ENCODE measurements around the gene ENOPH1. TPM values are rescaled to one million over a fixed set of nuclear protein-coding genes. Genes with fewer than 3 reads are reported as not detected.

The ENOPH1 gene
- total and polyA plus RNA-seq, 5 donors from 2014 or later, result 26.7 to 48.7 (median 47.1) TPM

DNA sequence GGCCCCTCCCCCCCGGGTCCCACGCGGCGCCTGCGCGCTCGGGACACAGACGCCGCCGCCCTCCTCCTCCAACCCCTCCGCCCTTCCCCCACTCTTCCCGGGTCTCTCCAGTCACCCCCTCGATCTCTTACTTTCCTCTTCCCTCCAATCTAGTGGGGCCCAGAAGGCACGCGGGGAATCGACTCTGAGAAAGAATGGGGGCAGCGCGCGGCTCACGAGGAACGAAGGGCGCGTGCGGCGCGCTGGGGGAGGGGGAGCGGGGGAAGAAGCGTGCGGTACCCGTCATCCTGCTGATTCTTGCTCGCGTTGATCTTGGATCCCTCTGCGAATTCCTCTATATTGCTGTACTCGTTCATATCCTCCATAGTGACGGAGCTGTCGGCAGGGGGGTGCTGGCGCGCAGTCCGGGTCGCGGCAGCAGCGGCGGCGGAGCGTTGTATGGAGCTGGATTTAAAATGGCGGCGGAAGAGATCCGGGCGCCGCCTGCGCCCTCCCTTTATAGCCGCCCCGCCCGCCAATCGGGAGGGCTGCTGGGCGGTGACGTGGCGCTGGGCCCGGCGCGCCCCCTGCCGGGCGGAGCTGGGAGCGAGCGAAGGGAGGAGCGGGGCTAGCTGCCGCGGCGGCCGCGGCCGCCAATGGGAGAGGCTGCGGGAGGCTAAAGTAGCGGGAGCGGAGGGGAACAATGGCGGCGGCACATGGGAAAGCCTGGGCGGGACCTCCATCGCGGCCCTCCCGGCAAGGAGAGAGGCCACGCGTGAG is 1.2 kb upstream of the ENOPH1 start:
- Mint-ChIP-seq H3K4me3 (peak overlapping the region; percentile 99 to 100 (median 100)), H3K4me1 (peaks cover 46 to 76% (median 56%) of the 10 kb centered on the region in 4 donors), H3K27me3 (peaks cover 10% of the 10 kb centered on the region), H3K36me3 (peaks cover 43% of the 10 kb centered on the region), H3K27ac (peak overlapping the region; percentile 98 to 100 (median 98)), H3K9me3 (peaks cover 0 to 4% (median 0%) of the 10 kb centered on the region in 7 donors)
- Histone ChIP-seq H3K4me1 (ENCODE audit: control insufficient read depth, insufficient read depth, low read length, poor library complexity, severe bottlenecking) (peaks cover 48% of the 10 kb centered on the region), H3K4me3 (ENCODE audit: low read depth, low read length) (peak overlapping the region; percentile 96), H3K9me3 (ENCODE audit: control insufficient read depth in 2 of 2, low read length in 2 of 2) (no peaks in the 10 kb centered on the region), H3K27me3 (ENCODE audit: control insufficient read depth, insufficient read depth, low read length) (no peaks in the 10 kb centered on the region), H3K36me3 (ENCODE audit: control insufficient read depth, insufficient read depth, low read length) (peaks cover 39% of the 10 kb centered on the region), H3K27ac (ENCODE audit: insufficient read depth, low read length, poor library complexity, severe bottlenecking) (peak overlapping the region; percentile 99)
- peak; percentile 65 to 66 for ATAC-seq (ENCODE audit: low read depth in 2 of 2)
- peak; percentile 88 to 94 (median 93) for DNase-seq

DNA sequence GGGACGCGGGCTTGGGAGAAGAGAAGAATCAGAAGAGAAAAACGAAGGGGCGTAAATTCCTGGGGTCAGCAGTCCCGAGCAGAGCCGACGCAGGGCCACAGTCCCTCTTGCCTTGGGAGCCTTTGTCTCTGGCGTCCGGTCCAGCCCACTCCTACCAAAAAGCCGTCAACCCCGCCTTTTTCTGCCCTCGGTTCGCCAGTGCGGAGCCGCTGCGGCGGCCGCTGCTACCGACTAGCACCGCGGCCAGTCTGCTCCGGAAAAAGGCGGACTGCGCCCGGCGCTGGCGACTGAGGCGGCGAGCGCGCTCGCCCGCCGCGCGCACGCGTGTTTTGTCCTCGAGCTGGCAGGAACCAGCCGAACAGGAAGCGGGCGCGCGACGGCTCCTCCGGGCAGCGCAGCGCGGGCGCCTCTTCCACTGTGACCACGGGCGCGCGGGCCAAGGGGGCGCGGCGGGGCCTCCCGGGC is 630 bp upstream of the ENOPH1 start:
- H3K4me1 ChIP-seq (ENCODE audit: control insufficient read depth, insufficient read depth, low read length, poor library complexity, severe bottlenecking), result peaks cover 48% of the 10 kb centered on the region
- DNase-seq, result peak in 2 of 3 donors; percentile 83 to 85

DNA sequence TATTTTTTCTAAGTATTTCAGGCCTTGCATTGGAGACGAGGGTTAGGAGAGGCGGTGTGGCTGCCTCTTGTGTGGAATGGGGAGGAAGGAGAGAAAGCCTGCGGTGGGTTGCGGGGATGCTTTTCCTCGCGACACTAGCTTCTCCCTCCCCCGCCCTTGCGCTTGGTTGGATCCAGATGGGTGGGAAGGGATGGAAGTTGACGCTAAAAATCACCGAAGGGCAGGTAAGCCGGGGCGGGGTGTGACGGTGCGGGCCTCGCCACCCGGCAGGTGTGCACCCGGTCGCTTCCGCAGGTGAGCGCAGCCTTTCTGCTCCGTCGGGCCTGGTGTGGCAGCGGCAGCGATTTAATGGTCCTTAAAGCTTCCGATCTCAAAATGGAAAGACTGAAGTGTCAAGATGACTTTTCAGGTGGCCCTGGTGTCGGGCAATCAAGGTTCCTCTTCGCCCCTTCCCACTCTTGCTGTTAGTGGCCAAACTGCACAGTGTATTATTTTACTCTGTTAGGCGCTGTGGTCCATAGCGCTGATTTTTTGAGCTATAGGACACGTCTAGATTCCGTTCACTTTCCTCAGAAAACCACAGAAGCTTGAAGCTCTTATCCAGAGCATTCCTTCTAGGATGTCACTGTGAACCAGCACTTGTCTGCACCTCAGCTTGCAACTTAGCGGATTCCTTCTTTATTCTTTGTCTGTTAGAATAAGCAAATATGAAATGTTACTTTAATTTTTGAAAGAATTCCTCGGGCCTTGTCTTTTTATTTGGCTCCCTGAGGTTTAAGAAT is 765 bp downstream of the ENOPH1 start:
- no peaks in the 10 kb centered on the region for H3K9me3 ChIP-seq (ENCODE audit: control insufficient read depth in 2 of 2, low read length in 2 of 2)
- Mint-ChIP-seq H3K4me1 (peaks cover 39 to 73% (median 51%) of the 10 kb centered on the region in 4 donors), H3K27ac (peak overlapping the region; percentile 96 to 98 (median 97)), H3K36me3 (peaks cover 29% of the 10 kb centered on the region), H3K27me3 (peaks cover 10% of the 10 kb centered on the region), H3K9me3 (peaks cover 0 to 4% (median 0%) of the 10 kb centered on the region in 7 donors), H3K4me3 (peak overlapping the region; percentile 97 to 100 (median 99))
- peaks cover 30% of the 10 kb centered on the region for H3K36me3 ChIP-seq (ENCODE audit: control insufficient read depth, insufficient read depth, low read length)
- H3K27me3 ChIP-seq (ENCODE audit: control insufficient read depth, insufficient read depth, low read length), result no peaks in the 10 kb centered on the region
- peak overlapping the region; percentile 99 for H3K27ac ChIP-seq (ENCODE audit: insufficient read depth, low read length, poor library complexity, severe bottlenecking)
- peak overlapping the region; percentile 91 for H3K4me3 ChIP-seq (ENCODE audit: low read depth, low read length)
- DNase-seq (peak; percentile 33 to 69 (median 63)), ATAC-seq (ENCODE audit: low read depth in 2 of 2) (no peak)
- H3K4me1 ChIP-seq (ENCODE audit: control insufficient read depth, insufficient read depth, low read length, poor library complexity, severe bottlenecking), result peaks cover 44% of the 10 kb centered on the region

More for the DNA sequence above, 630 bp upstream of the ENOPH1 start:
- H3K36me3 ChIP-seq (ENCODE audit: control insufficient read depth, insufficient read depth, low read length), result peaks cover 33% of the 10 kb centered on the region
- Mint-ChIP-seq H3K9me3 (peaks cover 0 to 4% (median 0%) of the 10 kb centered on the region in 7 donors), H3K27me3 (peaks cover 10% of the 10 kb centered on the region), H3K4me1 (peaks cover 42 to 73% (median 52%) of the 10 kb centered on the region in 4 donors), H3K36me3 (peaks cover 38% of the 10 kb centered on the region), H3K4me3 (peak overlapping the region; percentile 99 to 100 (median 100)), H3K27ac (peak overlapping the region; percentile 98 to 100 (median 98))
- H3K27ac ChIP-seq (ENCODE audit: insufficient read depth, low read length, poor library complexity, severe bottlenecking), result peak overlapping the region; percentile 99
- peak overlapping the region; percentile 78 for H3K4me3 ChIP-seq (ENCODE audit: low read depth, low read length)
- peak; percentile 33 to 38 for ATAC-seq (ENCODE audit: low read depth in 2 of 2)
- no peaks in the 10 kb centered on the region for H3K27me3 ChIP-seq (ENCODE audit: control insufficient read depth, insufficient read depth, low read length)
- no peaks in the 10 kb centered on the region for H3K9me3 ChIP-seq (ENCODE audit: control insufficient read depth in 2 of 2, low read length in 2 of 2)

DNA sequence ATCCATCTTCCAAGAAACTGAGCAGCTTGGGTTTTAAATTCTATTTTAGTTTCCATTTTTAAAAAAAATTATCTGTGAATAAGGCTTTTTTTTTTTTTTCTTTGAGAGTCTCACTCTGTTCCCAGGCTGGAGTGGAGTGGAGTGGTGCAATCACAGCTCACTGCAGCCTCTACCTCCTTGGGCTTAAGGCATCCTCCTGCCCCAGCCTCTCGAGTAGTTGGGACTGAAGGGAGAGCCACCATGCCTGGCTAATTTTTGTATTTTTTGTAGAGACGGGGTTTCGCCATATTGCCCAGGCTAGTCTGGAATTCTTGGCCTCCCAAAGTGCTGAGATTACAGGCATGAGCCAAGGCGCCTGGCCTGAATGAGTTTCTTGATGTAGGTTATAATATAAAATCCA is 1.4 kb downstream of the ENOPH1 start:
- H3K4me3 ChIP-seq (ENCODE audit: low read depth, low read length), result peak overlapping the region; percentile 91
- peak overlapping the region in 1 of 3 donors; percentile 98 for H3K27ac Mint-ChIP-seq

DNA sequence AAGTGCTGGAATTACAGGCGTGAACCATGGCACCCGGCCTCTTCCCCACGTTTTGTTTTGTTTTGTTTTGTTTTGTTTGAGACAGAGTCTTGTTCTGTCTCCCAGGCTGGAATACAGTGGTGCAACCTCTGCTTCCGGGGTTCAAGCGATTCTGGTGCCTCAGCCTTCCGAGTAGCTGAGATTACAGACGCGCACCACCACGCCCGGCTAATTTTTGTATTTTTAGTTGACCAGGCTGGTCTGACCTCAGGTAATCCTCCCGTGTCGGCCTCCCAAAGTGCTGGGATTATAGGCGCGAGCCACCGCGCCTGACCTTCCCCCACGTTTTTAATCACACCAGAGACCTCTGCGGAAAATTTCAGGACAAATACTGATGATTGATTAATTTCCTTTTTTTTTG is 2.2 kb downstream of the ENOPH1 start:
- no peak overlapping the region for H3K27ac ChIP-seq (ENCODE audit: insufficient read depth, low read length, poor library complexity, severe bottlenecking)
- H3K9me3 Mint-ChIP-seq, result peaks cover 0 to 4% (median 0%) of the 10 kb centered on the region in 7 donors
- peaks cover 20% of the 10 kb centered on the region for H3K36me3 Mint-ChIP-seq
- no peaks in the 10 kb centered on the region for H3K27me3 ChIP-seq (ENCODE audit: control insufficient read depth, insufficient read depth, low read length)
- H3K27me3 Mint-ChIP-seq, result peaks cover 10% of the 10 kb centered on the region
- peaks cover 33% of the 10 kb centered on the region for H3K4me1 ChIP-seq (ENCODE audit: control insufficient read depth, insufficient read depth, low read length, poor library complexity, severe bottlenecking)
- H3K9me3 ChIP-seq (ENCODE audit: control insufficient read depth in 2 of 2, low read length in 2 of 2), result no peaks in the 10 kb centered on the region
- no peak for DNase-seq
- peaks cover 34 to 73% (median 47%) of the 10 kb centered on the region in 4 donors for H3K4me1 Mint-ChIP-seq
- peaks cover 16% of the 10 kb centered on the region for H3K36me3 ChIP-seq (ENCODE audit: control insufficient read depth, insufficient read depth, low read length)
- H3K4me3 ChIP-seq (ENCODE audit: low read depth, low read length), result no peak overlapping the region
- peak overlapping the region in 3 of 4 donors; percentile 62 to 100 (median 99) for H3K4me3 Mint-ChIP-seq
- no peak for ATAC-seq (ENCODE audit: low read depth in 2 of 2)
- peak overlapping the region in 2 of 3 donors; percentile 46 to 82 for H3K27ac Mint-ChIP-seq

More for the DNA sequence above, 1.4 kb downstream of the ENOPH1 start:
- Mint-ChIP-seq H3K27me3 (peaks cover 10% of the 10 kb centered on the region), H3K36me3 (peaks cover 23% of the 10 kb centered on the region), H3K4me3 (peak overlapping the region; percentile 97 to 100 (median 99)), H3K9me3 (peaks cover 0 to 4% (median 0%) of the 10 kb centered on the region in 7 donors), H3K4me1 (peaks cover 32 to 73% (median 46%) of the 10 kb centered on the region in 4 donors)
- H3K36me3 ChIP-seq (ENCODE audit: control insufficient read depth, insufficient read depth, low read length), result peaks cover 24% of the 10 kb centered on the region
- no peak for DNase-seq
- no peak for ATAC-seq (ENCODE audit: low read depth in 2 of 2)
- peaks cover 37% of the 10 kb centered on the region for H3K4me1 ChIP-seq (ENCODE audit: control insufficient read depth, insufficient read depth, low read length, poor library complexity, severe bottlenecking)
- H3K27me3 ChIP-seq (ENCODE audit: control insufficient read depth, insufficient read depth, low read length), result no peaks in the 10 kb centered on the region
- H3K27ac ChIP-seq (ENCODE audit: insufficient read depth, low read length, poor library complexity, severe bottlenecking), result peak overlapping the region; percentile 99
- H3K9me3 ChIP-seq (ENCODE audit: control insufficient read depth in 2 of 2, low read length in 2 of 2), result no peaks in the 10 kb centered on the region

DNA sequence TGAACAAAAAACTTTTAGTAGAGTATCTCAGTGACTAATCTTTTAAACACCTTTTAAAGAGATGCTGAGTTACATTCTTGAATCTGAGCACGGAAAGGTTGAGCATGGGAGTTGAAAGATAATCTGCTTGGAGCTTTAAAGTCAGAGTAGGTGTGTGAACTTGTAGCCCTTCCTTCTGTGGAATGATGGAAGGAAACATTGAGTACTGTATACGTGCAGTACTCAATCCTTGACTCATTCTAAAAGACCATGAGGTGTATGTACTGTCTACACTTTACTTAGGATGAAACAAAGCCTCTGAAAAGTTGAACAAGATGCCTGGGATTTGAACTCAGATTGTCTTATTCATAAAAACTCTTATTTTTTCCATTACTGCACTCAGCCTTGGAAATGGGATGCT is 3.4 kb downstream of the ENOPH1 start:
- peaks cover 0 to 2% (median 0%) of the 10 kb centered on the region in 7 donors for H3K9me3 Mint-ChIP-seq
- peaks cover 10% of the 10 kb centered on the region for H3K27me3 Mint-ChIP-seq
- no peaks in the 10 kb centered on the region for H3K9me3 ChIP-seq (ENCODE audit: control insufficient read depth in 2 of 2, low read length in 2 of 2)
- no peak for ATAC-seq (ENCODE audit: low read depth in 2 of 2)
- peaks cover 23% of the 10 kb centered on the region for H3K4me1 ChIP-seq (ENCODE audit: control insufficient read depth, insufficient read depth, low read length, poor library complexity, severe bottlenecking)
- peak overlapping the region in 2 of 4 donors; percentile 46 to 86 for H3K4me3 Mint-ChIP-seq
- H3K36me3 ChIP-seq (ENCODE audit: control insufficient read depth, insufficient read depth, low read length), result peaks cover 12% of the 10 kb centered on the region
- H3K36me3 Mint-ChIP-seq, result peaks cover 19% of the 10 kb centered on the region
- H3K27me3 ChIP-seq (ENCODE audit: control insufficient read depth, insufficient read depth, low read length), result no peaks in the 10 kb centered on the region
- DNase-seq, result no peak
- H3K27ac ChIP-seq (ENCODE audit: insufficient read depth, low read length, poor library complexity, severe bottlenecking), result no peak overlapping the region
- H3K27ac Mint-ChIP-seq, result peak overlapping the region in 2 of 3 donors; percentile 62 to 66
- H3K4me3 ChIP-seq (ENCODE audit: low read depth, low read length), result peak overlapping the region; percentile 19
- peaks cover 26 to 74% (median 50%) of the 10 kb centered on the region in 4 donors for H3K4me1 Mint-ChIP-seq

DNA sequence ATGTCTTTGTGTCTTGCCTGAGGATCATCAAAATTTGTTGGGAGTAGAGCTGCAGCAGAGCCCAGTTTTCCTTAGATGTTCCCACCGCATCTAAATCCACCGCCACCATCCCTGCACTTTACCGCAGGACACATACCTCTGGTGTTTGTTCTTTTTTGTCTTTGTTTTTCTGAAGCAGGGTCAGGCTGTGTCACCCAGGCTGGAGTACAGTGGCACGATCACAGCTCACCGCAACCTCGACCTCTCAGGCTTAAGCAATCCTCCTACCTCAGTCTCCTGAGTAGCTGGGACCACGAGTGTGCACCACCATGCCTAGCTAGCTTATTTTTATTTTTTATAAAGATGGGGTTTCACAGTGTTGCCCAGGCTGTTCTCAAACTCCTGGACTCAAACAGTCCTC is 4.6 kb downstream of the ENOPH1 start:
- Histone ChIP-seq H3K9me3 (ENCODE audit: control insufficient read depth in 2 of 2, low read length in 2 of 2) (no peaks in the 10 kb centered on the region), H3K27ac (ENCODE audit: insufficient read depth, low read length, poor library complexity, severe bottlenecking) (no peak overlapping the region), H3K27me3 (ENCODE audit: control insufficient read depth, insufficient read depth, low read length) (no peaks in the 10 kb centered on the region), H3K36me3 (ENCODE audit: control insufficient read depth, insufficient read depth, low read length) (peaks cover 12% of the 10 kb centered on the region), H3K4me3 (ENCODE audit: low read depth, low read length) (no peak overlapping the region), H3K4me1 (ENCODE audit: control insufficient read depth, insufficient read depth, low read length, poor library complexity, severe bottlenecking) (peaks cover 23% of the 10 kb centered on the region)
- Mint-ChIP-seq H3K36me3 (peaks cover 22% of the 10 kb centered on the region), H3K27ac (no peak overlapping the region), H3K9me3 (no peaks in the 10 kb centered on the region), H3K4me3 (peak overlapping the region in 1 of 4 donors; percentile 68), H3K4me1 (peaks cover 30 to 82% (median 57%) of the 10 kb centered on the region in 4 donors), H3K27me3 (no peaks in the 10 kb centered on the region)
- no peak for ATAC-seq (ENCODE audit: low read depth in 2 of 2)
- DNase-seq, result no peak

Measured in CD4-positive, CD25-positive, alpha-beta regulatory T cell (primary cell).